Activated T-helper 17 cell treated with anti-CD3 and anti-CD28 coated beads, Interleukin-2, amount 50 U/mL, for 72 hours (primary cell): ENCODE data around the gene CELF3. TPM values are rescaled to one million over a fixed set of nuclear protein-coding genes. Genes with fewer than 3 reads are reported as not detected.
"Not testable (repeated sequence)": the region's sequence is repeated elsewhere in the genome, so short reads cannot be mapped to it uniquely, and the experiment has no call there.

Source experiments
- ATAC-seq: fragments of 150-1000 bp; cut with Tn5 transposase; replicated peaks from 2 replicates; pipeline ENCODE4 v1.10.0; 2021; ENCODE audit warnings: mild to moderate bottlenecking, moderate library complexity
- H3K27ac Mint-ChIP-seq: one replicate; pipeline ENCODE4 v1.8.0; 2022; ENCODE audit warnings: mixed read lengths
- H3K27me3 Mint-ChIP-seq: one replicate; pipeline ENCODE4 v1.8.0; 2022; ENCODE audit warnings: mixed read lengths
- H3K36me3 Mint-ChIP-seq: one replicate; pipeline ENCODE4 v1.8.0; 2022; ENCODE audit warnings: low read depth, mild to moderate bottlenecking, mixed read lengths
- H3K4me1 Mint-ChIP-seq: one replicate; pipeline ENCODE4 v1.8.0; 2022; ENCODE audit warnings: mixed read lengths
- H3K4me3 Mint-ChIP-seq: one replicate; pipeline ENCODE4 v1.8.0; 2022; ENCODE audit warnings: mild to moderate bottlenecking, mixed read lengths
- H3K9me3 Mint-ChIP-seq: one replicate; pipeline ENCODE4 v1.8.0; 2022; ENCODE audit warnings: mixed read lengths
- total RNA-seq, 2 donors: library from RNA; stranded (reverse); gene quantifications; one replicate each; pipeline ENCODE4 v1.2.3, GENCODE V29; 2022

CELF3 gene
- total RNA-seq, 2 donors from 2014 or later, result not detected

GRCh38 chr1:151693057-151693651, 23.4 kb downstream of the CELF3 start:
- no peak for ATAC-seq
- Mint-ChIP-seq H3K27ac (no peak overlapping the region), H3K27me3 (no peaks in the 10 kb centered on the region), H3K4me1 (no peaks in the 10 kb centered on the region), H3K4me3 (no peak overlapping the region), H3K36me3 (peaks cover 64% of the 10 kb centered on the region), H3K9me3 (no peaks in the 10 kb centered on the region)

GRCh38 chr1:151692226-151692625, 24.4 kb downstream of the CELF3 start:
- no peak for ATAC-seq
- no peaks in the 10 kb centered on the region for H3K9me3 Mint-ChIP-seq
- H3K36me3 Mint-ChIP-seq, result peaks cover 58% of the 10 kb centered on the region
- H3K4me3 Mint-ChIP-seq, result no peak overlapping the region
- no peaks in the 10 kb centered on the region for H3K27me3 Mint-ChIP-seq
- no peak overlapping the region for H3K27ac Mint-ChIP-seq
- H3K4me1 Mint-ChIP-seq, result no peaks in the 10 kb centered on the region

DNA sequence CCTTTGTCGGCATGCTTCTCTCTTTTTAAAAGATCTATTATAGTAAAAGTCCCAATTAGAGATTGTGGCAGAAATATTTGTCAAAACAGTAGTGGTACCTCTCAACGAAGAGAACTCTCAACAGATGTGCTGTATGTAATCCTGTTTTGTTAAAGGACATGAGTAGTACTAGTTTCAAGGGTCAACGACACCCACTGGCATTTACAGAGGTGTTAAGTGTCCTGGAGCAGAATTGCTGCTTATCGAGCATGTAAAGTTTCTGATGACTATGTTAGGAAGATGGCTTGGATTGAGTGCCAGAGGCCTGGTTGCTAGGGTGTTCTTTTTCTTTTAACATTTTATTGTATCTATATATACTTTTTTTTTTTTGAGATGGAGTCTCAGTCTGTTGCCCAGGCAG, 27.1 kb downstream of the CELF3 start:
- peaks cover 55% of the 10 kb centered on the region for H3K36me3 Mint-ChIP-seq
- H3K27ac Mint-ChIP-seq, result no peak overlapping the region

DNA sequence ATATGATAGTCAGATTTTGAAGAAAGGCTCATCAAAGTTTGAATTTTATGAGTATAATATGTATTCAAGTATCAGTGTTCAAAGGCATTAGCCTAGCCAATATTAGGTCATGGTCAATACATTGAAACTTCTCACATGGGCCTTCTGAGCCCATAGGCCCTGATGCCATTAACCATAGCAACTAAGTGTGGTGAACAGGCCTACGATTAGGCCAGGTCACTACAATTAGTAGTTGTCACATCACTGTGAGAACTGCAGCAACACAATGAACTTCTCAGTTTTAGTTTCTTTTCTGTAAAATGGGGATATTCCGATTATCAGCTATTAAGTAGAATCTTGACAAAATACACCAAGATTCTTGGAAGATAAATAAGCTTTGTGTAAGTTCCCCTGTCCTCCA, 30.0 kb downstream of the CELF3 start:
- peaks cover 40% of the 10 kb centered on the region for H3K36me3 Mint-ChIP-seq
- no peaks in the 10 kb centered on the region for H3K27me3 Mint-ChIP-seq
- ATAC-seq, result no peak

More for the DNA sequence above, 27.1 kb downstream of the CELF3 start:
- H3K27me3 Mint-ChIP-seq, result no peaks in the 10 kb centered on the region
- no peaks in the 10 kb centered on the region for H3K4me1 Mint-ChIP-seq
- no peaks in the 10 kb centered on the region for H3K9me3 Mint-ChIP-seq
- H3K4me3 Mint-ChIP-seq, result no peak overlapping the region
- ATAC-seq, result no peak

GRCh38 chr1:151684128-151684527, 32.5 kb downstream of the CELF3 start:
- Mint-ChIP-seq H3K9me3 (no peaks in the 10 kb centered on the region), H3K4me1 (peaks cover 3% of the 10 kb centered on the region), H3K36me3 (peaks cover 58% of the 10 kb centered on the region), H3K4me3 (no peak overlapping the region), H3K27me3 (no peaks in the 10 kb centered on the region), H3K27ac (no peak overlapping the region)
- no peak for ATAC-seq

More for the DNA sequence above, 30.0 kb downstream of the CELF3 start:
- no peak overlapping the region for H3K4me3 Mint-ChIP-seq
- H3K9me3 Mint-ChIP-seq, result no peaks in the 10 kb centered on the region
- H3K4me1 Mint-ChIP-seq, result peaks cover 1% of the 10 kb centered on the region
- H3K27ac Mint-ChIP-seq, result no peak overlapping the region

- H3K27me3 Mint-ChIP-seq, H3K4me3 Mint-ChIP-seq, H3K4me1 Mint-ChIP-seq, H3K27ac Mint-ChIP-seq, ATAC-seq, H3K9me3 Mint-ChIP-seq: not testable (repeated sequence)
- H3K36me3 Mint-ChIP-seq, result peaks cover 65% of the 10 kb centered on the region
Observed at GRCh38 chr1:151682901-151683300, 33.7 kb downstream of the CELF3 start.

GRCh38 chr1:151681923-151682322, 34.7 kb downstream of the CELF3 start:
- H3K4me1 Mint-ChIP-seq, result peaks cover 3% of the 10 kb centered on the region
- no peaks in the 10 kb centered on the region for H3K27me3 Mint-ChIP-seq
- no peak overlapping the region for H3K4me3 Mint-ChIP-seq
- no peaks in the 10 kb centered on the region for H3K9me3 Mint-ChIP-seq
- no peak overlapping the region for H3K27ac Mint-ChIP-seq
- H3K36me3 Mint-ChIP-seq, result peaks cover 64% of the 10 kb centered on the region
- ATAC-seq, result no peak

DNA sequence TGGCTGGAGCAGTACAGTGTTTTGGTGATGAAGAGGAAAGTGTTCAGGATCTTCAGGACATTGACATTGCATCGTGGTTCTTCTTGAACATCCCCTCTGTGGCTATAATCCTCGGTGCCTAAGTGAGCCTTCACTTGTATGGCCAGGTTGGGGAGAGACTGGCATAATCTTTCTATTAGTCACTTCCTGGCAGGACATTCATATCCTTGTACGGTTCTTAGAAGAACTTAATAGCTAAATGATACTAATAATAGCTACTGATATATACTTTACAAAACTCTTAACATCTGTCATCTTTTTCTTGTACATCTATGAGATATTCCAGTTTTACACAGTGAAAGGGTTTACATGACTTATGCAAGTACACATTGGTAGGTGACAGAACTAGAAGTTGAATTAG, 35.8 kb downstream of the CELF3 start:
- ATAC-seq, result no peak
- H3K27ac Mint-ChIP-seq, result no peak overlapping the region
- no peaks in the 10 kb centered on the region for H3K9me3 Mint-ChIP-seq
- peaks cover 55% of the 10 kb centered on the region for H3K36me3 Mint-ChIP-seq
- no peak overlapping the region for H3K4me3 Mint-ChIP-seq
- H3K27me3 Mint-ChIP-seq, result no peaks in the 10 kb centered on the region
- peaks cover 3% of the 10 kb centered on the region for H3K4me1 Mint-ChIP-seq

DNA sequence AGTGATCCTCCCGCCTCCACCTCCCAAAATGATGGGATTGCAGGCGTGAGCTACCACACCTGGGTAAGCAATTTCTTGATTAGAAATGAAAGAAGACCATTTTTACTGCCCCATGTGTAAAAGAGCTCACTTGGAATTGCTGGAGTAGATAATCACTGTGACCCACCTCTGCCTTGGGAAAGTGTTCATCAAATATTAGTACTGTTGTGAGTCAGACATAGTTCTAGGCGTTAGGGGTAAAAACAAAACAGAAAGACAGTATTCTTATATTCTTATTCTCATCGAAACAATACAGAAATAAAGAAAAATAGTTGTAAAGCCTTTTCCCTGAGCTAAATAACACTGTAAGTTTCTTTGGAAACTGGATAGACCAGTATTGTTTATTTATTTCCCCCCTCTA, 36.2 kb downstream of the CELF3 start:
- no peaks in the 10 kb centered on the region for H3K27me3 Mint-ChIP-seq
- H3K4me1 Mint-ChIP-seq, result peaks cover 3% of the 10 kb centered on the region
- no peak overlapping the region for H3K4me3 Mint-ChIP-seq
- ATAC-seq, result no peak
- H3K9me3 Mint-ChIP-seq, result no peaks in the 10 kb centered on the region
- H3K36me3 Mint-ChIP-seq, result peaks cover 52% of the 10 kb centered on the region
- no peak overlapping the region for H3K27ac Mint-ChIP-seq

DNA sequence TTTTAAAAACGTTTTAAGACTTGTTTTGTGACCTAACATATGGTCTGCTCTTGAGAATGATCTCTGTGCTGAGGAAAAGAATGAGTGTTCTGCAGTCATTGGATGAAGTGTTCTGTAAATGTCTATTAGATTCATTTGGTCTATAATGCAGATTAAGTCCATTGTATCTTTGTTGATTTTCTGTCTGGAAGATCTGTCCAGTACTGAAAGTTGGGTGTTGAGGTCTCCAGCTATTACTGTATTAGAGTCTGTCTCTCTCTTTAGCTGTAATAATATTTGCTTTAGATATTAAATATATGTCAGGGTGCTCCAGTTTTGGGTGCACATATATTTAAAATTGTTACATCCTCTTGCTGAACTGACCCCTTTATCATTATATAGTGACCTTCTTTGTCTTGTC, 43.2 kb downstream of the CELF3 start:
- Mint-ChIP-seq H3K27ac (peak overlapping the region; percentile 31), H3K4me1 (no peaks in the 10 kb centered on the region), H3K36me3 (peaks cover 78% of the 10 kb centered on the region), H3K9me3 (peaks cover 4% of the 10 kb centered on the region), H3K27me3 (no peaks in the 10 kb centered on the region), H3K4me3 (no peak overlapping the region)
- ATAC-seq, result no peak

GRCh38 chr1:151670036-151670675, 46.4 kb downstream of the CELF3 start:
- H3K36me3 Mint-ChIP-seq, result peaks cover 94% of the 10 kb centered on the region
- not testable (repeated sequence) for H3K4me3 Mint-ChIP-seq, H3K4me1 Mint-ChIP-seq, H3K27me3 Mint-ChIP-seq, ATAC-seq, H3K9me3 Mint-ChIP-seq, H3K27ac Mint-ChIP-seq

GRCh38 chr1:151668090-151668489, 48.5 kb downstream of the CELF3 start:
- no peak for ATAC-seq
- Mint-ChIP-seq H3K4me1 (peaks cover 6% of the 10 kb centered on the region), H3K27me3 (no peaks in the 10 kb centered on the region), H3K36me3 (peaks cover 91% of the 10 kb centered on the region), H3K9me3 (peaks cover 4% of the 10 kb centered on the region), H3K27ac (no peak overlapping the region), H3K4me3 (no peak overlapping the region)

- ATAC-seq, result no peak
- peak overlapping the region; percentile 45 for H3K27ac Mint-ChIP-seq
- H3K27me3 Mint-ChIP-seq, result no peaks in the 10 kb centered on the region
- H3K9me3 Mint-ChIP-seq, result no peaks in the 10 kb centered on the region
- H3K4me1 Mint-ChIP-seq, result peaks cover 12% of the 10 kb centered on the region
- peak overlapping the region; percentile 11 for H3K4me3 Mint-ChIP-seq
- H3K36me3 Mint-ChIP-seq, result peaks cover 82% of the 10 kb centered on the region
Observed at GRCh38 chr1:151661751-151662150, 54.9 kb downstream of the CELF3 start.

GRCh38 chr1:151655371-151655770, 61.2 kb downstream of the CELF3 start:
- peaks cover 11% of the 10 kb centered on the region for H3K4me1 Mint-ChIP-seq
- H3K27ac Mint-ChIP-seq, result no peak overlapping the region
- no peaks in the 10 kb centered on the region for H3K9me3 Mint-ChIP-seq
- H3K4me3 Mint-ChIP-seq, result no peak overlapping the region
- H3K27me3 Mint-ChIP-seq, result no peaks in the 10 kb centered on the region
- H3K36me3 Mint-ChIP-seq, result peaks cover 37% of the 10 kb centered on the region
- no peak for ATAC-seq

DNA sequence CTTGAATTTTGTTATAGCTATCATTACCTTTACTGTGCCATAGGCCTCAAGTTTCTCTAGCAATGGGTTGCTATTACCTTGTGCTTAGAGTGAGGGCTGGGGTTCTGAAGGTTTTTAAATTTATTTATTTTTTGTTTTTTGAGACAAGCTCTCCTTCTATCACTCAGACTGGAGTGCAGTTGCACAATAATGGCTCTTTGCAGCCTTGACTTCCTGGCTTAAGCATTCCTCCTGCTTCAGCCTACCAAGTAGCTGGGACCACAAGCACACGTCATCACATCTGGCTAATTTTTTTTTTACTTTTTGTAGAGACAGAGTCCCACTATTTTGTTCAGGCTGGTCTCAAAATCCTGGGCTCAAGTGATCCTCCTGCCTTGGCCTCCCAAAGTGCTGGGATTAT, 63.2 kb downstream of the CELF3 start:
- Mint-ChIP-seq H3K27ac (no peak overlapping the region), H3K9me3 (no peaks in the 10 kb centered on the region)

More for the DNA sequence above, 63.2 kb downstream of the CELF3 start:
- peaks cover 20% of the 10 kb centered on the region for H3K36me3 Mint-ChIP-seq
- no peak for ATAC-seq
- H3K27me3 Mint-ChIP-seq, result no peaks in the 10 kb centered on the region
- peaks cover 11% of the 10 kb centered on the region for H3K4me1 Mint-ChIP-seq
- no peak overlapping the region for H3K4me3 Mint-ChIP-seq
